GOT3 (cell line): ENCODE results near the gene SYTL2.
A peak's percentile ranks its signal among the peaks of the same experiment; 100 is the strongest.
"Not testable (repeated sequence)": the region's sequence is repeated elsewhere in the genome, so short reads cannot be mapped to it uniquely, and the experiment has no call there.

Source experiments
- DNase-seq: peaks from one replicate; lab custom pipeline; 2025; ENCODE audit warnings: mixed read lengths; lab: John Stamatoyannopoulos, UW

The SYTL2 gene, protein sequence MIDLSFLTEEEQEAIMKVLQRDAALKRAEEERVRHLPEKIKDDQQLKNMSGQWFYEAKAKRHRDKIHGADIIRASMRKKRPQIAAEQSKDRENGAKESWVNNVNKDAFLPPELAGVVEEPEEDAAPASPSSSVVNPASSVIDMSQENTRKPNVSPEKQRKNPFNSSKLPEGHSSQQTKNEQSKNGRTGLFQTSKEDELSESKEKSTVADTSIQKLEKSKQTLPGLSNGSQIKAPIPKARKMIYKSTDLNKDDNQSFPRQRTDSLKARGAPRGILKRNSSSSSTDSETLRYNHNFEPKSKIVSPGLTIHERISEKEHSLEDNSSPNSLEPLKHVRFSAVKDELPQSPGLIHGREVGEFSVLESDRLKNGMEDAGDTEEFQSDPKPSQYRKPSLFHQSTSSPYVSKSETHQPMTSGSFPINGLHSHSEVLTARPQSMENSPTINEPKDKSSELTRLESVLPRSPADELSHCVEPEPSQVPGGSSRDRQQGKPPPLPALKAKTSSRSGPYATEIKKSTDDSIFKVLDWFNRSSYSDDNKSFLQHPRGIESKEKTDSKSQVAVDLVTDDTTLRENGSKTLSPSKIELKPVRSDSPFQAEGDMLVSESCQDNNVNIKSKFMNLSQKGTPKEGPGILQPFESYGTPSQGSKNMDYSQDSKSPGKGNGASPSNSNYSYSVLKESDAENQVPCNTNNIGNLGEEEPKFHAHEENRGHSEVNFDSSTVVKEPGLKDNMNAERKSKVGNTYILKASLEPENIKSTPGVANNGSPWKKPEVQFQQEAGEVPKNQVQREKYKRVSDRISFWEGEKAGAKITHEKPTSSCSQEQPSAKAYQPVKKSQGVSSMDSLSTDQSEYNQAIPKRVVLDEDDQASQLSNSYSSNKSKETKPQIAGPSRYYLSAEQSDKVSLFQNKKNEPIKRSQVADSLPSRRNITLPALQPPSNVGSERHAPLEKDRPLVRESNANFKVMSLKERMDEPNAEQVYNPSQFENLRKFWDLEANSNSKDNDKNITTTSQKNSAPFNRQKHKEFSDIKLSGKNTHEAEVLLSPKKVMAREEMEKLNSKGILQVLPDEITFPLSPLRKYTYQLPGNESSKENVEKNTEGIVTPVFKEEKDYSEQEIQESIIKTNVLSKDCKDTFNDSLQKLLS (N-terminal part only)

DNA sequence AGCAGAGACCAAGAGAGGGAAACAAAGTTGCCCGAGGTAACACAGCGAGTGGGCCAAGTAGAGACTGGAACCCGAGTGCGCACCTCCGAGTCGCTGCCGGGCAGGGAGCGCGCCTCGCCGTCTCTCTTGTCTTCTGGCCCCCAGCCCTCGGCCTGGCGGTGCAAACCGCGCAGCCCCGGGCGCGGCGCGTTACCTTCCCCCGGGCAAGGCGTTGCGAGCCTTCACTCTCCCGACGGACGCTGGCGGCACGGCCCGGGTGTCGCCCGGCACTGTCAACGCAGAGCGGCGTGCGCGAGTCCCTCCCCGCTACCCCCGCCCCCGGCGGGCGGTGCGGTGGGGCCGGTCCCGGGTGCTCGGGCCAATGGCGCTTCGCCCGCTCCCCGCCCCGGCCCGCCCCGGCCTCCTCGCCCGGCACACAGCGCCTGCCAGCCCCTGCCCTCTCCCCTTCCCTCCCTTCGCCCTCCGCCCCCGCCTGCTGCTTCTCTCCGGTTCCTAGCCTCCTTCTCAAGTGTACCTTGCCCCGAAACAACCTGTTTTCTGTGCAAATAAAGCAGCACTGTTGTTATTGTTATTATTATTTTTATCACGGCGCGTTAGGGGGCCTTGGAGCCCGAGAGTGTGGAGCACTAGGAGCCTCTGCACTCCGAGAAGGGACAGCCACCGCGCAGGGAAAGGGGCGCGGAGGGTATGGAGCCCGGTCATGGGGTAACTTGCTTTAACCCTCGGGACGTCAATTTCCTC, at the start of gene SYTL2:
SYTL2 (minus strand) TSS at position 271 of the 741 bp plus-strand sequence. CDS start 53,416 bp downstream, outside the sequence.
- DNase-seq = peak; percentile 2

DNA sequence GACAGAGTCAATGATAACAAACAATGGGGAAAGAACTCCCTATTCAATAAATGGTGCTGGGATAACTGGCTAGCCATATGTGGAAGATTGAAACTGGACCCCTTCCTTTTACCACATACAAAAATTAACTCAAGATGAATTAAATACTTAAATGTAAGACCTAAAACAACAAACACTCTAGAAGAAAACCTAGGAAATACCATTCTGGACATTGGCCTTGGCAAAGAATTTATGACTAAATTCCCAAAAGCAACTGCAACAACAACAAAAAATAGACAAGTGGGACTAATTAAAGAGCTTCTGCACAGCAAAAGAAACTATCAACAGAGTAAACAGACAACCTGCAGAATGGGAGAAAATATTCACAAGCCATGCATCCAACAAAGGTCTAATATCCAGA, 48.6 kb upstream of the SYTL2 start:
- not testable (repeated sequence) for DNase-seq

DNA sequence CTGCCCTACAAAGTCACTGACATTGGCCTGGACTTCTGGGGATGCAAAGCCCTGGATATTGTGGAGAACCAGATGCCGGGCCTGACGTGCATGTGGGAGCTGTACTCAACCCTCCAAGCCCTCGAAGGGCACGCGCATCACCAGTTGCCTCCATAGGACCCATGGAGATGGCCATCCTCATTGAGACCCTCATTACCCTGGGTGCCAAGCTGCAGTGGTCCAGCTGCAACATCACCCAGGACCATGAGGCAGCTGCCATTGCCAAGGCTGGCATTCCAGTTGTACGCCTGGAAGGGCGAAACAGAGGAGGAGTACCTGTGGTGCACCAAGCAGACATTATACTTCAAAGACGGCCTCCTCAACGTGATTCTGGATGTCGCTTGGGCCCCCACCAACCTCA, 46.2 kb upstream of the SYTL2 start:
- no peak for DNase-seq

DNA sequence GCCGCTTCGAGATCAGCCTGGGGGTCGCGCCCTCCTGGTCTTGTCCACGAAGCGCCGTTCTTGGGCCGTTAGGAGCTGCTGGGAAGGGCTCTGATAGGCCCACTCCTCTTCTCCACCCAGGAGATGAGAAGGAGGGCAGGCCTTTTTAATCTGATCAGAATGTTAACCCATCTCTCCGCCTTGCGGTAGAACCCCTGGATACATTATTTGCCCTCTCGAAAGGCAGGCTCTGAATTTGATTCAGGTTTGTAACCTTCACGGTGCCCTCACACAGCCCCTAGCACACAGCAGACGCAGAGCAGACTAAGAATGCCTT, 44.4 kb upstream of the SYTL2 start, which contains the start of gene CCDC83:
CCDC83 (plus strand) TSS at position 43 of the 316 bp plus-strand sequence. CDS start 9,741 bp downstream, outside the sequence.
- no peak for DNase-seq

DNA sequence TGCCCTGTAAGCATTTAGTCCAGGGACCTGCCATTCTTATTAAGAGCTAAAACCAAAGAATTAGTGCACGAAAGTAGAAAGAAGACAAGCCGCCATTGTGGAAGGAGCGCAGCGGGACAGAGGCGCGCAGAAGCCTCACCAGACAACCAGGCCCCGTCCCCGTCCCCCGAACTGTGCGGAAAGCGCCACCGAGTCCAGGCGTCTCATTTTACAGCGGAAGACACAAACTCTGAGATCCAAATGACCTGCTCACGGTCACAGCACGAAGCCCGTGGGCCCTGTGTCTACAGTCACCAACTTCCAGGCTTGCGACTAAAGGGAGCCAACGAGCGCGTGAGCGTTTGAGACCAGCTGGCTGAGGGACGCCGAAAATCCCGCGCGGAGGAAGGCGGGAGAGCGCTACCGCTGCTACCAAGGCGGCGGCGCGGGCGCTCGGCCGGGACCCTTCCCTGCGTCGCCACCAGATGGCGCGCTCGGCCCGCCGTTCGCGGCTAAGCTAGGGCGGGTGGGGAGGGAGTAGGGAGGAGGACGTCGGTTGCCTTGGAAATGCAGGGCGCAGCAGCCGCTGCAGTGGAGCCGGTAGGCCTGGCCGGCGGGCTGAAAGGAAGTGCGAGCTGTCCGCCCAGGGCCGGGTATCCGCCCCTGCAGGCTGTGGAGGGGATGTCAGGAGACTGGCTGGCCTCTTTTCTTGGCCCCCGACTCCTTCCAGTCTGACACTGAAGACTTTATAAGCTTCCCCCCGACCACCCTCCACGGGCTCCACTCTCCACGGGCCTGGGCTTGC, 43.8 kb upstream of the SYTL2 start:
- peak; percentile 49 for DNase-seq

DNA sequence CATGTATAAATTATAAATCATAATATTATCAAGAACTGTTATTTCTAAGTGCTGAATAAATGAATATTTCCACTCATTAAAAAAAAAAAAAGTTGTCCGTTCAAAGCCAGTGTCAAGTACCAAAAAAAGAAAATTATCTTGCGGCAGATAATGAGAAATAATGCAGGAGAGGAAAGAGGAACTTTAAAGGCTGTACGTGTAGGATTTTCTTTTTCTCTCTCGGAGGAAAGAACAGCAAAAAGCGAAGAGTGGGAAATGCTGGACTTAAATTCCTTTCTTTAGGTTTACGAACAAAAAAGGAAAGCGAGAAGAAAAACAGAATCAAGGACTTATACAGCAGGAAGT, 43.2 kb upstream of the SYTL2 start:
- DNase-seq = no peak

DNA sequence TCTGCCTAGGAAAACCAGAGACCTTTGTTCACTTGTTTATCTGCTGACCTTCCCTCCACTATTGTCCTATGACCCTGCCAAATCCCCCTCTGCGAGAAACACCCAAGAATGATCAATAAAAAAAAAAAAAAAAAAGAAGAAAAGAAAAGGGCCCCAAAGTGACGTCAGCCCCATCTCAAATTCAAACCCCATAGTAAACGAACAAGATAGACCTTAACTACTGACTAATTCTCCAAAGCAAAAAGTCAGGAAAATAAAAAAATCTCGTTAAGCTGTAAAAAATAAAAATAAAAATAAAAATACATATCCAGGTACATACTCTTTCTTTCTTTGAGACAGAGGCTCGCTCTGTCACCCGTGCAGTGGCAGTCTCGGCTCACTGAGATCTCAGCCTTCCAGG, 42.6 kb upstream of the SYTL2 start:
- DNase-seq = not testable (repeated sequence)

DNA sequence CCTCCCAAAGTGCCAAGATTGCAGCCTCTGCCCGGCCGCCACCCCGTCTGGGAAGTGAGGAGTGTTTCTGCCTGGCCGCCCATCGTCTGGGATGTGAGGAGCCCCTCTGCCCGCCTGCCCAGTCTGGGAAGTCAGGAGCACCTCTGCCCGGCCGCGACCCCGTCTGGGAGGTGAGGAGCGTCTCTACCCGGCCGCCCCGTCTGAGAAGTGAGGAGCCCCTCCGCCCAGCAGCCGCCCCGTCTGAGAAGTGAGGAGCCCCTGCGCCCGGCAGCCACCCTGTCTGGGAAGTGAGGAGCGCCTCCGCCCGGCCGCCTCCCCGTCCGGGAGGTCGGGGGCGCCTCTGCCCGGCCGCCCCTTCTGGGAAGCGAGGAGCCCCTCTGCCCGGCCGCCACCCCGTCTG, 41.8 kb upstream of the SYTL2 start:
- not testable (repeated sequence) for DNase-seq

DNA sequence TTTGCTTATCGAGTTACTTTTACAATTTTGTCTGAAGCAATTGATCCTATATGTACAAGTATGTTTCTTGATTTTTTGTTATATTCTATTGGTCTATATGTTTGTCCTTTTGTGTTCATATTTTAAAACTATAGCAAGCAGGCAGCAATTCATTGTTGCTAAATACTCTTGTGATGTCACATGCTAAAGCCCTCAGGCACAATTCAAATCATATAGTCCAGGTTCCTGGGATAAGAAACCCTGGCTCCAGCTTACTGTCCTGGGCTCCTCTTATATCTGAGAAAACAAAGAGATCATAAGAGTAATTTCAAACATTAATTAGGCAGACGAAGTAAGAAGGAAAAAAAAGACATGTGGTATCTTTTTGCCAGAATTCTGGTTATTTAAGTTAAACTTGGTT, 37.6 kb upstream of the SYTL2 start:
- no peak for DNase-seq

DNA sequence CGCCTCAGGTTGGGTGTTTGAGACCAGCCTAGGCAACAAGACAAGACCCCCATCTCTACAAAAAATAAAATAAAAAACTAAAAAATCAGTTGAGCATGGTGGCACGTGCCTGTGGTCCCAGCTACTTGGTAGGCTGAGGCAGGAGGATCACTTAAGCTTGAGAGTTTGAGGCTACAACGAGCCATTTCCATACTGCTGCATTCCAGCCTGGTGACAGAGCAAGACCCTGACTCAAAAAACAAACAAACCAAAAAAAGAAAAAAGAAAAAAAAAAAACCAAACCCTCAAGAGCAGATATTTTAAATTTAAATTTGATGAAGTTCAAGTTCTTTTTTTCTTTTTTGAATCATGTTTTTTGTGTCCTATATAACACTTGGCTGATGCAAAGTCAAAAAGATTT, 37.1 kb upstream of the SYTL2 start:
- DNase-seq = no peak

DNA sequence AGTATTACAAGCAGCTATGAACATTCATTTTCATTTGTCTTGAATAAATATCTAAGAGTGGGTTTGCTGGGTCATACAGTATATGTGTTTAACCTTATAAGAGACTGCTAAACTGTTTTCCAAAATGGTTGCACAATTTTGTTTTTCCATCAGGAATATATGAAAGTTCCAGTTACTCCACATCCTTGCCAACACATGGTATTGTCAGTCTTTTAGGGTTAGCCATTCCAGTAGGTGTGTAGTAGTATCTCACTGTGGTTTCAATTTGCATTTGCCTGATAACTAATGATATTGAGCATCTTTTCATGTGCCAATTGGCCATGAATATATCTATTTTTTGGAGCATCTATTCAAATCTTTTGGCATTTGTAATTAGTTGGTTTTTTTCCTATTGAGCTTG, 36.5 kb upstream of the SYTL2 start:
- no peak for DNase-seq

DNA sequence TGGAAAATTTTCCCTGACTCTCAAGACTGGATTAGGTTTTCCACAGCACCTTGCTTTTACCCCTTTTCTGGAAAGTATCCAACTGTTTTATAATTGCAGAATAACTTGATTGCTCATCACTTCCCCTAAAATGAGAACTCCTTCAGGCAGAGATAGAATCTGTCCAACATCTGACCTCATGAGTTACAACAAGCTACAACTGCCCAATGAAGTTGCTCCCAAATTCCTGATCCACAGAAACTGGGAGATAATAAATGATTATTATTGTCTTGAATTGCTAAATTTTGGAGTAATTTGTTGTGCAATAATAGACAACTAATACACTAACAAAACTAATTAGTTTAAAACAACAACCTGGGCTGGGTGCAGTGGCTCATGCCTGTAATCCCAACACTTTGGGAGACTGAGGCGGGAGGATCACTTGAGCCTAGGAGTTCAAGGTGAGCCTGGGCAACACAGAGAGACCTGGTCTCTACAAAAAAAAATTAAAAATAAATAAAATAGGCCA, 34.2 kb upstream of the SYTL2 start:
- DNase-seq = no peak

DNA sequence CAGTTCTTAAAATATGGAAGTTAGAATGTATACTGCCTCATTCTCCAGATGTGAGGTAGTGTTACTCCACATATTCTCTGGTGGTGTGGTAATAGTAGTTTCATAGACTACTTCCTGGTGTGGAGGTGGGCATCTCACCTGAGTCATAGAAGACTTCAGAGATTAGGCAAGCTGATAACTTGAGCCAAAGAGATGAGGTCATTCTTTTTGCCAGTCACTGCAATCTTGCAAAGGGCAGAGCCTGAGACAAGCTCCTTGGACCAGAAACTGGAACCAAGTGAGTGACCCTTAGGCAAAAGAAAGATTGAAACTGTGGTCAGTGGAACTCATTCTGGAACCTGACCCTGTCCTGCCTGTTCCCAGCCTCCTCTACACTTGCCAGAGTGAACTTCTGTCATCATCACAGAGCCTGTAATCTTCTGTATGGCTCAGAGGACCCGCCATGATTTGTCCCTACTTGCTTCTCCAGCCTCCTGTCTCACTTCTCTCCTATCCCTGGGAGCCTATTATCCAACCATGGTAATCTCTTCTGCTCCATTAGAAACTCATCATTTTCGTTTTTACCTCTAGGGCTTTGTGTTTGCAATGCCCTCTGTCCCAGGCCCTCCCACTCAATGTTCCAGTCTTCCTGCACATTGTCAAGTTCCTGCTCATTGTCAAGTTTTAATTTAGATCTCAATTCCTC, 33.6 kb upstream of the SYTL2 start:
- DNase-seq = no peak

DNA sequence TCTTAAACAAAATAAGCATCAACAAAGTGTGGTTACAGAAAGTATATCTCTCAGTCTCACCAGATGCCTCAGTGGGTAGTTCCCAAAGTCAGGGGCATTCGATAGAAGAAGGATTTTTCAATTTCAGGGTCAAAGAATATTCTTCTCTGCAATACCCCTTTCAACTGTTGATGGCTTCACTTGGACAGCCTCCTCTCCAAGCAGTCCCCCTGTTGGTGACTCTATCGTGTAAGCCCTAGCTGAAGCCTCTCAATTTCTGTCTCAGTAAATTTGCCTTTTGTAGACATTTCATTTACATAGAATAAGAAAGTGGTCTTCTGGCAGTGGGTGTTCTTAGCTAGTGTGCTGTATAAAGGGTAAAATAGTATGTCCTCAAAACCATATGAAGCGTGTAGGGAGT, 33.0 kb upstream of the SYTL2 start:
- DNase-seq = no peak

DNA sequence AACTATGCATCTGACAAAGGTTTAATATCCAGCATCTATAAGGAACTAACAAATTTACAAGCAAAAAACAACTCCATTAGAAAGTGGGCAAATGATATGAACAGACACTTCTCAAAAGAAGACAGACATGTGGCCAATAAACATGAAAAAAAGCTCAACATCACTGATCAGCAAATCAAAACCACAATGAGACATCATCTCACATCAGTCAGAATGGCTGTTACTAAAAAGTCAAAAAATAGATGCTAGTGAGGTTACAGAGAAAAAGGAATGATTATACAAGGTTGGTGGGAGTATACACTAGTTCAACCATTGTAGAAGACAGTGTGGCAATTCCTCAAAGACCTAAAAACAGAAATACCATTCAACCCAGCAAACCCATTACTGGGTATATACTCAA, 30.0 kb upstream of the SYTL2 start:
- DNase-seq = not testable (repeated sequence)

DNA sequence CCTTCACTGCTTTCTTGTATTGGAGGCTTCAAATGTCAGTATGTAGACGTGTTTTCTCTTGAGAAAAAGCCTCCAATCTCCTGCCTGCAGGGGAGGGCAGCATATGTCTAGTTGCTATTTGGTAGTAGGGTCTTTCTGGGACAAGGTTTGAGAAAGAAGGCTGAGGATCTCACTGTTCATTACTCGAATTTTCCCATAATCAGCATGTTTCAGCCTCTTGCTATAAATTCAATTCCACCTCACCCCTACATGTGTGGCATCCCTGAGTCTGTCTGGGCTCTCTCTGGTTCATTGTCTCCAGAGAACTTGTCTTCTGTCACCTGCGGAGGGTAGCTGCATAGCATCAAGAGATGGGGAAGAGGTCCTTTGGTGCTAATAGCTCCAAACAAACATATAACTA, 24.8 kb upstream of the SYTL2 start:
- no peak for DNase-seq

DNA sequence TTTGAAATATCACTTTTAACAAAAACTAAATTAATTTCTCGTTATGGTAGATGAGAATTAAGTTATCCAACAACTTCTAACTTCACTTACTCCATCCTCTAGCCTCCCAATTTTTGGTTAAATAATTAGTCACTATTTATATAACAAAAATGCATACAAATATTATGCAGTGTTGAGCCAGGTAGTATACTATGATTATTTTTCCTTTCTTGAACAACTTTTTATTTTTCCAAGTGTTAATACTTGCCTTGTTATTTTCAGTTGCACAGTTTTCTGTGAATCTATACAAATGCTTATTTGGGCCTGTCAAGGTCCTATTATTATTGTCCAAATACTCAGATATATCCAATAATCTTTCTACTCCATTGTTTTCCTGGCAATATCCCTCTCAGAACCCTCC, 24.3 kb upstream of the SYTL2 start:
- no peak for DNase-seq

DNA sequence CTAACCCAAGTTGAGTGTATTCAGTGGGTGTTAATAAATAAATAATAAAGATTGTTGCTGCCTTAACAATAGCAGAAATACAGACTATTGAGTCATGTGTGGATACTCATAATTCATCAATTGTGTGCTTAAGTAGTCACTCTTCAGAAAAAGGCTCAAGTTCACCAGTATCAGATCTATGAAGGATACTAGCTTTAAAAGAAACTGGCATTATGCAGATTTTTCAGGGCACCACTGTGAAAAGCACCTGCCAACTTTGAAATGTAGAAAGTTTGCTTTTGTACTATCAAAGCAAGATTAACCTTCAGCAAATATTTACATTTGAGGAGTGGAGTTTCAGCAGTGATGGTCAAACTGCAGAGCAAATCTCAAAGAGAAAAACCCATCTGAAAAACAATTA, 20.1 kb upstream of the SYTL2 start:
- DNase-seq = no peak

DNA sequence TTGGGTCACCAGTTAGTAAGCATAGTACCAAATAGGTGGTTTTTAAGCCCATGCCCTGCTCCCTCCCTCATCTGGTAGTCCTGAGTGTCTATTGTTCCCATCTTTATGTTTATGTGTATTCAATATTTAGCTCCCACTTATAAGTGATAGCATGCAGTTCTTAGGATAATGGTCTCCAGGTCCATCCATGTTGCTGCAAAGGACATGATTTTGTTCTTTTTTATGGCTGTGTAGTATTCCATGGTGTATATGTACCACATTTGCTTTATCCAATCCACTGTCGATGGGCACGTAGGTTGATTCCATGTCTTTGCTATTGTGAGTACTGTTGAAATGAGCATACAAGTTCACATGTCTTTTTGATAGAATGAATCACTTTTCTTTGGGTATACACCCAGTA, 18.2 kb upstream of the SYTL2 start:
- no peak for DNase-seq

DNA sequence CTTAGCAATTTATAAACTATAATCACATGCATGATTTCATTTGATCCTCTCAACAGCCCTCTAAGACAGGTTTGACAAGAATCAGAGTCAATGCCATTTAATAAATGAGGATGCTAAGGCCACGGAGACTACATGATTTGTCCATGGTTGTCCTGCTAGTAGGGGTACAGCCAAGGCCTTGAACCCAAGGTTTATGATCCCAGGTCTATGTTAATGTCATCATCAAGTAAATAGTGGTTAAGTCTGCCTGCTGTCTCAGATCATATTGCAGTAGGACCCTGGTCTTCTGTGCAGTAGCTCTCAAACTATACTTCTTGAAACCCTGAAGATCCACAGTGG, 17.7 kb upstream of the SYTL2 start:
- no peak for DNase-seq
